Stromal cell of bone marrow (primary cell): ENCODE results near the gene INTS4.
"Not testable (repeated sequence)": the region's sequence is repeated elsewhere in the genome, so short reads cannot be mapped to it uniquely, and the experiment has no call there.

Source experiments
- DNase-seq: peaks from one replicate; pipeline ENCODE4 v3.0.0-alpha.2; 2012; ENCODE audit warnings: low read depth

The INTS4 gene

DNA sequence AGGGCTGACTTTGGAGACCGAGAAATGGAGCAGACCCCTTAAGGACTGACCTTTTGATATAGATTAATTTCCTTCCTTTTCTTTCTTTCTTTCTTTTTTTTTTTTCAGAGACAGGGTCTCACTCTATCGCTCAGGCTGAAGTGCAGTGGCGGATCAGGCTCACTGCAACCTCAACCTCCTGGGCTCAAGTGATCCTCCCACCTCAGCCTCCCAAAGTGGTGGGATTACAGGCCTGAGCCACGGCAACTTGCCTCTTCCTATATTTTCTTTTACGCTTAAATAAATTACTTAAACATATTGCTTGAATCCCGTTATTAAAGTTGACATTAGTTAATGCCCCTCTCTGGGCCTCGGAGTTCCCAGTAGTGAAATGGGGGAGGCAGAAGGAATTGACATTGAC, 29.0 kb upstream of the INTS4 start:
- no peak for DNase-seq

DNA sequence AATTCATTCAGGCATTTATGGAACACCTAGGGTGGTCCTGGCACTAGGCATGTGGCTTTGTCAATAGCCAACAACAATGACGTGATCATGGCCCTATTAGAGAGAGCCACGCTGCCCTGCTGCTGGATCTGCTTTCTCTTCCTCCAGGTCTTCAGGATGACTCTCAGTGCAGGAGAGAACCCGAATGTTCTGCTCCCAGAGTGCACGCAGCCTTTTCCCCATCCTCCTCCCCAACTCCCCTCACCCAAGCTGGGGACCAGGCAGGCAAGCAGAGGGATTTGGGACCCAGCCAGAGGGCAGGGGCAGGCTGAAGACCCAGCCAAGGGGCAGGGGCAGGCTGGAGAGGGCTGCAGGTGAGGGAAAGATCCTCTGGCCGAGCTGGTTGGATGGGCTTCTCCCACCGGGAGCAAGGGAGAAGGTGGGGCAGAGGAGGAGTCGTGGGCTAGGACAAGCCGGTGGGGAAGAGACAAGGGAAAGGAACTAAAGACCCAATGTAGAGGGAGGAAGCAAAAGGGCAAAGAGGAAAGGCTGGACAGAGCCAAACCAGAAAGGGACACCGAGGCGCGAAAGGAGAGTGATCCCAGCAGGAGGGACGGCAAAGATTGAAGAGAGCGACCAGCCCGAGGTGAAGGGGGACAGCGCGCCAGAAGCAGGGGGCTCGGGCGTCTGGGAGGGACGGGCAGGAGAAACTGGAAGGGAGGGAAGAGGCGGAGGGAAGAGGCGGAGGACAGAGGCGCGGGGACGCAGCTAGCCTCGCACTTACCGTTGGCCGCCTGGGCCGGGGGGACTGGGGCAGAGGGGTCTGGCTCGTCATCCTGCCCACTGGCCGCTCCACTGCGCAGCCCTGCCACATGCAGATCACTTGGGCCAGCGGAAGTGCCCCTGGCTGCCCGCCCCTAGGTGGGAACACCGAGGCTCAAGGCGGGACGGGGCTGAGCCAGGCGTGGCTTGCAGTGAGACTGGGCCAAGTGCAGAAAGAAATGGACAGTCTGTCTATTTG, 28.2 kb upstream of the INTS4 start, which contains the start of gene KCTD14:
Gene KCTD14, minus strand, starts transcription at position 880 of the 1,000 bp plus-strand sequence. Its CDS starts 27 bp downstream, at position 853.
- DNase-seq, result no peak

DNA sequence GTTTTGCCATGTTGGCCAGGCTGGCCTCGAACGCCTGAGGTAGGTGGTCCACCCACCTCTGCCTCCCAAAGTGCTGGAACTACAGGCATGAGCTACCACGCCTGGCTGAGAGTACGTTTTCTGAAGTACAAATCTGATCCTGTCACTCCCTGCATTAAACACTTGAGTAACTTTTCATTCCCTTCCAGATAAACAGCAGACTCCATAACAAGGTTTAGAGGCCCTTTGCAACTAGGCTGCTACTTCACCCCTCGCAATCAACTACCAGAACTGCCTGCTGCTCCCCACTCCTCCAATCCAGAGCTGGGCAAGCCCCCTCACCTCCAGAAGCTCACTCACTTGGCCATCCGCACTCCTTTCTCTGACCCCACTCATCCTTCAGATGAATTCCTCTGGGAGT, 27.1 kb upstream of the INTS4 start:
- no peak for DNase-seq

DNA sequence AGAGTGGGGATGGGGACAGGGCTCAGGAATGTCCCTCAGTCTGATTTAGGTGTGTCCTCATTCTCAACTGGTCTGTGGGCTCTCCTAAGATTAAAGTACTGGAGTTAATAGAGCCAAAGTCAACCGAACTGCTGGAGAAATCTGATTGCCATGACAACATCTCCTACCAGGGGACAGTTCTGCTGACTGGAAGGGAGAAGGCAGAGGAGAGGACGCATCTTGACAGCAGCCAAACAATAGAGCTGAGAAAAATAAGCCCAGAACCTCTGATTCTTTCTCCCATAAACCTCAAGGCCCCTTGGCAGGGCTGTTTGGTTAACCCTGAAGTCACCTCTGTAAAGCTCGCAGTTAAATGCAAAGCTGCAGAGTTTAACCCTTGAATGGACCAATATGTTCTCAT, 25.8 kb upstream of the INTS4 start:
- DNase-seq, result no peak

DNA sequence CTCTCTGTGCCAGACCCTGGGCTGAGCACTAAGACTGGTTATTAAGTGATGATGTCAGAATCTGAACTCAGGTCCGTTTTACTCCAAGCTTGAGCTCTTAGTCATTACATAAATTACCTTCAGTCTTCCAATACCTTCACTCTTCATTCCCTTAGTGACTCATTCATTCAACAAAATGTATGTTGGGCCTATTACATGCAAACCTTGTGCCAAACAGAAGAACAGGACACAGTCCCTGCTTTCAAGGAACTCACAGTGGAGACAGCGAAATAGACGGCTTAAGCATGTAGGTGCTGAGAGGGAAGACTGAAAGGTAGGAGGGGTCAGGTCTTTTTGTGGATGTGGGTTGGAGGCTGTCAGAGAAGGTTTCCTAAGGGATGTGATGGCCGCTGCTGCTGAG, 25.3 kb upstream of the INTS4 start:
- DNase-seq, result no peak

DNA sequence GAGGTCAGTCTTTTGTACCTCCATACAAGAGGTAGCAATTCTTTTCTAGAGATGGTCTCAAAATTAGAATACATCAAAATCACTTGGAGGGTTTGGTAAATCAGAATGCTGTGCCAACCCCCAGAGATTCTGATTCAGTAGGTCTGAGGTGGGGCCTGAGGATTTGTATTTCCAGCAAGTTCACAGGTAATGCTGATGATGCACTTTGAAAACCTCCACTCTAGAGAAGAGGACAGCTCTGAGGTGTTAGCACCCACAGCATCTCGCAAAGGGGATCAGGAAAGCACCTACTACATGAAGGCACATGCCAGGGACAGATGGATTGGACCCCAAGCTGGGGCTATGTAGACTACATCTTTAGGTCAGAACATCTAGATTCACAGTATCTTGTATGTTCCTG, 21.4 kb upstream of the INTS4 start:
- no peak for DNase-seq

DNA sequence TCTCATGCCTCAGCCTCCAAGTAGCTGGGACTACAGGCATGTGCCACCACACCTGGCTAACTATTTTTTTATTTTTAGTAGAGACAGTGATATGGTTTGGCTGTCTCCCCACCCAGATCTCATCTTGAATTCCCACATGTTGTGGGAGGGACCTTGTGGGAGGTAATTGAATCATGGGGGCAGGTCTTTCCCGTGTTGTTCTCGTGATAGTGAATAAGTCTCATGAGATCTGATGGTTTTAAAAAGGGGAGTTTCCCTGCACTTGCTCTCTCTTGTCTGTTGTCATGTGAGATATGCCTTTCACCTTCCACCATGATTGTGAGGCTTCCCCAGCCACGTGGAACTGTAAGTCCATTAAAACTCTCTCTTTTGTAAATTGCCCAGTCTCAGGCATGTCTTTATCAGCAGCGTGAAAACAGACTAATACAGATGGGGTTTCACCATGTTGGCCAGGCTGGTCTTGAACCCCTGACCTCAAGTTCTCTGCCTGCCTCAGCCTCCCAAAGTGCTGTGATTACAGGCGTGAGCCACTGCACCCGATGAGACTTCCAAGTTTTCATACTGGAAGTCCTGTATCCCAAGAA, 20.6 kb upstream of the INTS4 start:
- not testable (repeated sequence) for DNase-seq

DNA sequence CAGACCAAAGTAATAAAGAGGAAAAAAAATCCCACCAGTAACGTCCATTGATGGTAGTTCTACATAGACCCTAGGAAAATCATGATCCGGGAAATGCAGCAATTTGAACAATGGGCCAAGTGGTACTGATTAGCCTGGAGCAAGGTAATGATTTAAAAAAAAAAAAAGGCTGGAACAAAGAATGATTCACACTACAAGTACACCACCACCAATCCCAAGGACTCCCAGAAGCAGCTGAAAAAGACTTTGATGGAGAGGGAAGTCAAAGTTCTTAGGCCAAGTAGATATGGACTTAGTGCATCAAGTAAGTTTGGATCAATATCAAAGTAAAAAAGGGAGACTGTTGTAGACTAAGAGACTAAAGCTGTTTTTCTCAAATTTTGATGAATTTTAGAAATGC, 16.8 kb upstream of the INTS4 start:
- no peak for DNase-seq

DNA sequence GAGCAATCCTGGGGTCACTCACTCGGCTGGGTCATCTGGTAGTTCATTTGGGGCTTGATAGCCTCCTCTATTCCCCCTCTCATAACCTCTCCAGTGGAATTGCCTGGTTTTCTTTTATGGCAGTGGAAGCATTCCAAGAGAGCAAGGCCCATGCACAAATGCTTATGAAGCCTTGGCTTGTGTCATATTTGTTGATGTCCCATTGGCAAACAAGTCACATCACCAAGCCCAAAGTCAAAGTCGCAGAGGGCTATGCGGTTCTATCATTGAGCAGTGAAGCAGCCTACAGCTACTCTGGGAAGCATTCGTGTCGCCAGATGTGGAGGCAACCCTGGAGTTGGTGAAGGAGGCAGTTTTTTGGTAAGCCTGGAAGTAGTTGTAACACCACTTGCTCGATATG, 16.3 kb upstream of the INTS4 start:
- DNase-seq, result no peak

DNA sequence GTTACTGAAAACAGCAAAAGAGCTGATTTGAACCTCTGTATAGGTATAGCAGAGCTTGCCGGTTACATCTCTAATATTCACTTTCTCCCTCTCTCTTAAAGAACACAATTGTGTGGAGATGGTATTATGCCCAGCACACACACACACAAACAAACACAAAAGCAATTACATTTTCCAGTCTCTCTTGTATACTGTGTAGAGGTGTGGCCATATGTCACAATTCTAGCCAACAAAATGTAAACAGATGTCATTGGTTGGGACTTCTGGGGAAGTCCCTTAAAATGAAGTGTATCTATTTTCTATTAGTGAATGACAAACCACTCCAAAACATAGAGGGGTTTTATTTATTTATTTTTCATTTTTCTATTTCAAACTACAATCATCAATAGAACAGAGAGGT, 15.8 kb upstream of the INTS4 start:
- no peak for DNase-seq

DNA sequence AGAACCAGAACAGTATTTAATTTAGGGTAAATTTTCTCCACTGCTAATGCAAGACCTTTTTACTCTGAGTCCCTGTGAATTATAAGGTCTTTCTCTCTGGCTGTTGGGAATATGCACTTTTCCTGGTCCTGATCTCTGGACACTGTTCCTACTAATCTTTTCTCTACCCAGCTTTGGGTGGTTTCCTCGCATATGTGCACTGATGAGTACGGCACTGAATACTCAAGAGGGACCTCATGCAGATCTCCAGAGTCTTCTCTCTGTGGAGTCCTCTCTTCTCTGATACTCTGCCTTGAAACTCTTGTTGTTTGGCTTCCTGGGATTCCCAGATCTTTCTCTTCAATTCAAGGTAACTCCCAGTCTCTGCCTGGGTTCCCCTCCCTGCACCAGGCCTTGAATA, 14.6 kb upstream of the INTS4 start:
- no peak for DNase-seq

DNA sequence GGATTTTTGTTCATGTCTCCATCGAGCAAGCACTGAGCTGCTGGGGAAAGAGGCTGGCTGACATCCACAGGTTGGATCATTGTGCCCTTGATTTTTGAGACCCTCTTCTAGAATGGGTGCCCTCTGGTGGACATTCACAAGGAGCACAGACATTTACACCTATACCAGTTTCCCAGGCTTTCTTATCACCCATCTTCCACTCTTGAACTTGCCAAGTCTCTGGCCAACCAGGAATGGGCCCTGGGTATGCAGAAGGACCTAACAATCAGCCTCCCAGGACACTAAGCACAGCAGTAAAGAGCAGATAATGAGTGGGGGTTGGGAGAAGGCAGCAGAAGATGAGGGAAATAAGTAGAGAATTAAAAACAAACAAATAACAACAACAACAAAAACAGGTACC, 5.7 kb upstream of the INTS4 start:
- peak; percentile 46 for DNase-seq

DNA sequence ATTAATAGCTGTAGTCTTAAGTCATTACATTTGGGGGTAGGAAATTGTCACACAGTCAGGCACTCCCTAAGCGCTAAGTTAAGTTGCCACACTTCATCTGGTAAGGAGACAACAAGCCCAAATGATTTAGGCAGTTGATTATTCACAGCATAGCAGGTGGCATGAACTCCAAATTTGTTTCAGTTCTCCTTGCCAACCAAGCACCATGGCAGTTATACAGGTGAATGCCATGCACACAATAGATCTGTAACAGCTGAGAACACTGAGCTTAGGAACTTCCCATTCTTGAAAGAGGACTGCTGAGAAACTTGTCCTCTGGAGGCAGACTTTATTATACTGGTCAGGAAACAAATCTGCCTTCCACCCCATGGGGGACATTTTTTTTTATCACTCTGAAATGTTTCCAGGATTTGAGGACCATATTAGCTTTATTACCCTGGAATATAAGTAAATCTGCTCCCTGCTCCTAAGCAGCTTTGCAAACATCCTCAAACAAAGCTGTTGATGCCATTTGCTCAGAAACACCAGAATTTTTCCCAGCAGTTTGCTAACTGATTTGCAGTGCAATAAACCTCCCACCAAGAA, 5.1 kb upstream of the INTS4 start:
- no peak for DNase-seq

DNA sequence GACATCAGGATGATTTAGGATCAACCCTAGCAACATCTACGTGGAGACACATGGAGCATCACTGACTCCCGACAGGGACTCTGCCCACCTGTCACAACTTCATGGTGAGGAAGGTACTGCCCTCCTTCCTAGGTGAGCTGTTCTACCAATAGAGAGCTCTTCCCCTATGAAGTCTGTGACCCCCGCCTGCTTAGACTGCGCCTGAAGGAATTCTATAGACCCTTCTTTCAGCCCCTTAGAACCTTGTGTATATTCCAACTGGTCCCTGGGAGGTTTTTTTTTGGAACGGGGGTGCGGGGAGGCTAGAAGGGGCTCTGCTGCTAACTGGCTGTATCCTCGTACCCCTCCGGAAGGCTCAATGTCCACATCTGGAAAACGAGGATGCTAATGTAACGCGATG, 566 bp downstream of the INTS4 start:
- DNase-seq, result no peak

DNA sequence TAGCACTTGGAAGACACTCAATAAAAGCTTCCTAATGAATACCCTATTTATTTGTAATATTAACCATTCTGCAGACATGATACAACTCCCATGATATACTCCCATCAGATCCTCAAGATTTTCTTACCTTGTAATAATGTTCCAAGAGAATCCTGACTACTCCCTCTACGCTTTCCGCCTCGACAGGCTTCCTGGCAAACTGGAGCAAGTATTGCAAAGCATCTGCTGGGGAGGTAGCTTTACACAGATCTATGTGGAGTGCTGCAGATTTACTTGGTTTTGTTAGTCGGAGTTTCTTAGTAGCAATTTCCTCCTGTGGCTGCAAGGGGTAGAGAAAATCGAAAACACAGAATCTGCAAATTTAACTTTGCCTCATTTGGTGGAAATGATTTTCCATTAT, 3.5 kb downstream of the INTS4 start:
- no peak for DNase-seq

DNA sequence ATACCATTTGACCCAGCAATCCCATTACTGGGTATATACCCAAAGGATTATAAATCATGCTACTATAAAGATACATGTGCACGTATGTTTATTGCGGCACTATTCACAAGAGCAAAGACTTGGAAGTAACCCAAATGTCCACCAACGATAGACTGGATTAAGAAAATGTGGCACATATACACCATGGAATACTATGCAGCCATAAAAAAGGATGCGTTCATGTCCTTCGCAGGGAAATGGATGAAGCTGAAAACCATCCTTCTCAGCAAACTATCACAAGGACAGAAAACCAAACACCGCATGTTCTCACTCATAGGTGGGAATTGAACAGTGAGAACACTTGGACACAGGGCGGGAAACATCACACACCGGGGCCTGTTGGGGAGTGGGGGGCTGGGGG, 8.0 kb downstream of the INTS4 start:
- DNase-seq, result not testable (repeated sequence)

DNA sequence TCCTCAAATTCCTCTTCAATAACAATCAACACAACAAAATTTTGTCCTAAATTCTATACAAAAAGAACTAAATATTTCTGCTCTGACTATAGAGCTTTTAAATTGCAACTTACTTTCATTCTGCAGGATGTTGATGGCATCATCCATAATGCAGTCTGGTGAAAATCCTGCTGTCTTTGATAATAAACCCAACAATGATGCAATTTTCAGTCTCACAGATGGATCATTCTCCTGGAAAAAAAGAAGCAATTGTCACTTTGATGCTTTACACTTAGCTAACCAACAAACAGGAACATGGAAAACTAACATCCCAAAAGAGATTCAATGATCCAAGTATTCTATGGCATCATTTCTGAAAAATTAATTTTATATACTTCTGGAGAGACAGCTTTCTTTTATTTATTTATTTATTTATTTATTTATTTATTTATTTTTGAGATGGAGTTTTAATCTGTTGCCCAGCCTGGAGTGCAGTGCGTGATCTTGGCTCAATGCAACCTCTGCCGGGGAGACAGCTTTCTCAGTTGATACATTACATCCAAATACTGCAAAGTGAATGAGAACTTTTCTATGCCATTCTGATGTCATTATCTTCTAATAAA, 13.0 kb downstream of the INTS4 start:
- no peak for DNase-seq

DNA sequence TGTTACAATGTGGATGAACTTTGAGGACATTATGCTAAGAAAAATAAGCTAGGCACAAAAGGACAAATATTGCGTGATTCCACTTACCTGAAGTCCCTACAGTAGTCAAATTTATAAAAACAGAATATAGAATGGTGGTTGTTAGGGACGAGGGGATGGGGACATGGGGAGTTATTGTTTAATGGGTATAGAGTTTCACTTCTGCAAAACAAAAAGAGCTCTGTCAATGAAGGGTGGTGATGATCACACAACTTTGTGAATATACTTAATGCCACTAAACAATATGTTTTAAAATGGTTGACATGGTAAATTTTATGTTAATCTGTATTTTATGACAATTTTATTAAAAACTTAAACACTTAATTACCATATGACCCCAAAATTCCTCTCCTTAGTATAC, 26.1 kb downstream of the INTS4 start:
- no peak for DNase-seq

DNA sequence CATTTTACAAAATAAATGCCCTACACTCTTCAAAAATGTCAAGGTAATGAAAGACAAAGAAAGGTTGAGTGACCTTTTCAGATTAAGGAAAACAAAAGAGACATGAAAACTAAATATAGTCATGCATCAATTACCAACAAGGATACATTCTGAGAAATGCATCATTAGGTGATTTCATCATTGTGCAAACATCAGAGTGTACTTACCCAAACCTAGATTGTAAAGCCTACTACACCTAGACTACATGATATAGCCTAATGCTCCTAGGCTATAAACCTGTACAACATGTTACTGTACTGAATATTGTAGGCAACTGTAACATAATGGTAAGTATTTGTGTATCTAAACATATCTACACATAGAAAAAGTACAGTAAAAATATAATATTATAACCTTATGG, 26.7 kb downstream of the INTS4 start:
- DNase-seq, result no peak

DNA sequence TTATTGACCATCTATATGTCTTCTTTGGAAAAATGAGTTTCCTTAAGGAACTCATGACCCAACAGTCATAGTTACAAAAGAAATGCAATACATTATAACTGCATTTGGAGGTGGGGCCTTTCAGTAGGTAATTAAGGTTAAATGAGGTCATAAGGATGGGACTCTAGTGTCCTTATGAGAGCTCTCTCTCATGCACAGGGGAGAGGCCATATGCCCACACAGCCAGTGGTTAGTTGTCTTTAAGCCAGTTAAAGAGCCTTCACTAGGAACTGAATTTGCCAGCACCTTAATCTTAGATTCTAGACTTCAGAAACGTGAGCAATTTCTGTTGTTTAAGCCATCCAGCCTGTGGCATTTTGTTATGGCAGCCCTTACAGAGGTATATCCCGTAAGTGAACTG, 27.3 kb downstream of the INTS4 start:
- DNase-seq, result no peak

DNA sequence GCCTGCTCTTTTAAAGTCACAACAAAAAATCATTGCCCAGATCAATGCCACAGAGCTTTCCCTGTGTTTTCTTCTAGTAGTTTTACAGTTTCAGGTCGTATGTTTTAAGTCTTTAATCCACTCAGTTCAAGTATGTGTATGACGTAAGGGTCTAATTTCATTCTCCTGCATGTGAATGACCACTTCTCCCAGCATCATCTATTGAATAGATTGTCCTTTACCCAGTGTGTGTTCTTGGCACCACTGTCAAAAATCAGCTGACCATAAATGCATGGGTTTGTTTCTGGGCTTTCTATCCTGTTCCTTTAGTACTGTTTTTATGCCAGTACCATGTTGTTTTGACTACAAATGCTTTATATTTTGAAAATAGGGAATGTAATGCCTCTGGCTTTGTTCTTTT, 28.1 kb downstream of the INTS4 start:
- DNase-seq, result no peak

DNA sequence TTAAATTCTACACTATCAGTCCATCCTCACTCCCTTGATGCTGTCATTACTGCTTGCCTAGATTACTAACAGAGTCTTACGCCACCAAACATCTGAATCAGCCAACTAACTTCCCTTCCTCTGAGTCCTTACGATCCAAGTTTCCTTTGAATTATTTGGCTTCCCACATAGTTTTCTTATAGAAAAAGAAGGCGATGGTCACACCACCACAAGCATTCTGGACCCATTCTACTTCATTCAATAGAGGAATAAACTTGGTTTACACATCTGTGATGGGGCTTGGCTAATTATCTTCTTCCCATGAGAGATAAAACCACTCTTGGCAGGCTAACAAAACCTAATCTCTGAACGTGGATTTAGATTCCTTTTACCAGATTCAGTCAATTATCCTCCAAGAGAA, 35.0 kb downstream of the INTS4 start:
- peak; percentile 19 for DNase-seq
